Temporal lobe (tissue), 1 donor: ENCODE results near the gene HIBADH. TPM values are rescaled to one million over a fixed set of nuclear protein-coding genes. Genes with fewer than 3 reads are reported as not detected.

Experiments
- total RNA-seq: library from RNA; depleted of rRNA; stranded (reverse); fragments of >200 nt; gene quantifications from one replicate; pipeline ENCODE4 v1.2.3, GENCODE V29; 2014

Gene HIBADH
- total RNA-seq, 1 donor from 2014 or later, result 7.4 TPM

Other genes with a start within 250 kb of the HIBADH start
- gene TAX1BP1, start 77.3 kb upstream of the HIBADH start, total RNA-seq, result 64.2 TPM